ENCODE data around the gene SLC49A3. TPM values are rescaled to one million over a fixed set of nuclear protein-coding genes. Genes with fewer than 3 reads are reported as not detected.

Gene SLC49A3
- total and polyA plus RNA-seq, 2 of the 8 experiments (the other 6 are each of a cell fraction or from before 2014, with no cell fraction given): 5.0 to 8.8 TPM

GRCh38 chr4:688854-689681 lies at the start of gene SLC49A3 (continued):
- peak in 2 of 3 experiments; percentile 28 to 53; a peak in 3 of 4 replicates for TF ChIP-seq CTCF (IDR thresholded peaks at IDR 0.05; ENCODE audit: control extremely low read depth in 1 of 3, insufficient read depth in 1 of 3, low read depth in 1 of 3, low read length in 3 of 3)
- TF ChIP-seq CHD2 (IDR thresholded peaks at IDR 0.05; ENCODE audit: low read length): no peak
- no peak for TF ChIP-seq TCF12 (IDR thresholded peaks at IDR 0.05; ENCODE audit: low read depth, low read length)
- no peak for TF ChIP-seq CHD1 (IDR thresholded peaks at IDR 0.05; ENCODE audit: low read depth, low read length)
- TF ChIP-seq TBP (IDR thresholded peaks at IDR 0.05; ENCODE audit: low read depth, low read length): no peak
- TF ChIP-seq TEAD4 (IDR thresholded peaks at IDR 0.05; ENCODE audit: low read depth, low read length): no peak
- no peak for TF ChIP-seq USF2 (IDR thresholded peaks at IDR 0.05; ENCODE audit: low read length)
- TF ChIP-seq ATF3 (IDR thresholded peaks at IDR 0.05; ENCODE audit: insufficient read depth, low read depth, low read length): no peak
- no peak for TF ChIP-seq NANOG (IDR thresholded peaks at IDR 0.05; ENCODE audit: insufficient read depth, low read depth, low read length, poor library complexity, severe bottlenecking)
- TF ChIP-seq GTF2F1 (IDR thresholded peaks at IDR 0.05; ENCODE audit: borderline replicate concordance, low read depth, low read length): no peak
- TF ChIP-seq BACH1 (IDR thresholded peaks at IDR 0.05; ENCODE audit: low read length): no peak
- TF ChIP-seq POLR2A (IDR thresholded peaks at IDR 0.05; ENCODE audit: control extremely low read depth in 1 of 2, low read depth in 2 of 2, low read length in 2 of 2): peak in 1 of 2 experiments; percentile 42; a peak in 2 of 3 replicates
- no peak for TF ChIP-seq SIRT6 (IDR thresholded peaks at IDR 0.05; ENCODE audit: low read length)
- no peak for TF ChIP-seq NRF1 (IDR thresholded peaks at IDR 0.05; ENCODE audit: low read depth, low read length)
- TF ChIP-seq ATF2 (IDR thresholded peaks at IDR 0.05; ENCODE audit: low read length): no peak
- no peak for TF ChIP-seq SRF (IDR thresholded peaks at IDR 0.05; ENCODE audit: low read depth, low read length)
- TF ChIP-seq MAFK (IDR thresholded peaks at IDR 0.05; ENCODE audit: low read depth, low read length): no peak
- TF ChIP-seq TAF1 (IDR thresholded peaks at IDR 0.05; ENCODE audit: low read depth, low read length): peak; percentile 58
- TF ChIP-seq SIN3A (conservative IDR thresholded peaks at IDR 0.05 in 1 of 2, IDR thresholded peaks at IDR 0.05 in 1 of 2; ENCODE audit: low read depth in 1 of 2, low read length in 2 of 2): 0 out of 4 replicates have a peak, but pooled peaks of 1 of the 2 experiments have one; percentile 13

All from H1 (cell line).